ENCODE data around the gene CCDC171. TPM values are rescaled to one million over a fixed set of nuclear protein-coding genes. Genes with fewer than 3 reads are reported as not detected.

CCDC171 gene
- total and polyA plus RNA-seq, 10 of the 15 experiments (the other 5 are each of a cell fraction or from before 2014, with no cell fraction given), result 1.00 to 7.2 (median 2.8) TPM

- peak; percentile 74 for TF ChIP-seq E2F4 (IDR thresholded peaks at IDR 0.05; ENCODE audit: low read depth, low read length)
- TF ChIP-seq NFYB (IDR thresholded peaks at IDR 0.05; ENCODE audit: insufficient read depth, low read depth, low read length), result peak; percentile 50; the same call in 1 of the 2 replicates
- TF ChIP-seq NFIC (IDR thresholded peaks at IDR 0.05; ENCODE audit: low read depth, low read length), result no peak
- TF ChIP-seq IKZF2 (IDR thresholded peaks at IDR 0.05), result peak in 1 of 2 experiments; percentile 27; a peak in 2 of 4 replicates
- peak; percentile 47; the same call in 1 of the 2 replicates for TF ChIP-seq CREM (IDR thresholded peaks at IDR 0.05; ENCODE audit: low read depth)
- TF ChIP-seq FOS (IDR thresholded peaks at IDR 0.05; ENCODE audit: borderline replicate concordance, extremely low read depth, insufficient read length), result no peak
- TF ChIP-seq NBN (IDR thresholded peaks at IDR 0.05), result peak; percentile 69; the same call in 1 of the 2 replicates
- TF ChIP-seq E4F1 (IDR thresholded peaks at IDR 0.05; ENCODE audit: borderline replicate concordance, partially characterized antibody), result peak; percentile 74
- 0 out of 2 replicates have a peak, but pooled peaks have one; percentile 66 for TF ChIP-seq CBX5 (IDR thresholded peaks at IDR 0.05; ENCODE audit: low read depth)
- TF ChIP-seq CREB1 (IDR thresholded peaks at IDR 0.05; ENCODE audit: low read depth), result peak; percentile 61; the same call in 1 of the 2 replicates
- peak; percentile 32; the same call in 1 of the 2 replicates for TF ChIP-seq LARP7 (IDR thresholded peaks at IDR 0.05)
- no peak for TF ChIP-seq POLR2AphosphoS2 (IDR thresholded peaks at IDR 0.05; ENCODE audit: low read depth, low read length)
- no peak for TF ChIP-seq SIN3A (IDR thresholded peaks at IDR 0.05; ENCODE audit: low read depth, low read length)
- peak in 1 of 2 experiments; percentile 74; a peak in 3 of 4 replicates for TF ChIP-seq BHLHE40 (IDR thresholded peaks at IDR 0.05; ENCODE audit: borderline replicate concordance in 1 of 2, low read depth in 2 of 2, low read length in 1 of 2)
- TF ChIP-seq HCFC1 (IDR thresholded peaks at IDR 0.05; ENCODE audit: low read length), result 0 out of 2 replicates have a peak, but pooled peaks have one; percentile 24
- TF ChIP-seq EED (IDR thresholded peaks at IDR 0.05; ENCODE audit: low read depth), result peak; percentile 23
- no peak for TF ChIP-seq USF1 (IDR thresholded peaks at IDR 0.05; ENCODE audit: borderline replicate concordance, extremely low read length, insufficient read depth, low read depth, low read length)
- TF ChIP-seq GATAD2B (conservative IDR thresholded peaks at IDR 0.05; ENCODE audit: low read depth), result 0 out of 2 replicates have a peak, but pooled peaks have one; percentile 64
- TF ChIP-seq IKZF1 (conservative IDR thresholded peaks at IDR 0.05), result peak; percentile 70
- TF ChIP-seq MEF2A (IDR thresholded peaks at IDR 0.05; ENCODE audit: insufficient read depth, low read depth, low read length), result no peak
- TF ChIP-seq RAD21 (IDR thresholded peaks at IDR 0.05; ENCODE audit: insufficient read depth, low read depth, low read length), result no peak
- TF ChIP-seq RFX5 (IDR thresholded peaks at IDR 0.05; ENCODE audit: low read depth, low read length), result peak; percentile 42; the same call in 1 of the 2 replicates
- no peak; the same call in 1 of the 2 replicates for TF ChIP-seq SMC3 (IDR thresholded peaks at IDR 0.05; ENCODE audit: borderline replicate concordance, low read length)
- TF ChIP-seq SMAD5 (IDR thresholded peaks at IDR 0.05; ENCODE audit: low read depth), result no peak; the same call in 1 of the 2 replicates
- TF ChIP-seq USF2 (IDR thresholded peaks at IDR 0.05; ENCODE audit: borderline replicate concordance, low read depth, low read length), result no peak; the same call in 1 of the 2 replicates
These were observed at the start of gene CCDC171 (continued) for GRCh38 chr9:15552636-15553527.

Data from GM12878 (cell line).